Activated naive CD8-positive, alpha-beta T cell treated with anti-CD3 and anti-CD28 coated beads for 36 hours (primary cell): ENCODE measurements around the gene RMRP. TPM values are rescaled to one million over a fixed set of nuclear protein-coding genes. Genes with fewer than 3 reads are reported as not detected.

ENCODE experiments used
- total RNA-seq, 2 experiments: library from RNA; stranded (reverse); gene quantifications; one replicate each; pipeline ENCODE4 v1.2.3, GENCODE V29; 2021

RMRP gene
- total RNA-seq, 2 experiments from 2014 or later: 8,498 to 10,099 TPM

Other genes starting within 250 kb of the RMRP start
- gene RUSC2, start 167.9 kb downstream of the RMRP start, total RNA-seq: 1 to 10 TPM; 2.2 to 2.4 TPM
- gene TESK1, start 52.8 kb downstream of the RMRP start, total RNA-seq: 10 to 100 TPM; 24.9 to 26.0 TPM
- gene CD72, start 39.6 kb downstream of the RMRP start, total RNA-seq: 10 to 100 TPM; 11.4 to 11.5 TPM
- gene SIT1, start 7.1 kb downstream of the RMRP start, total RNA-seq: 10 to 100 TPM; 67.7 to 69.4 TPM
- 1 to 10 TPM; 8.2 to 9.4 TPM for gene CCDC107, start 273 bp upstream of the RMRP start, total RNA-seq
- gene ARHGEF39, start 7.2 kb upstream of the RMRP start, total RNA-seq: 10 to 100 TPM; 17.2 to 18.7 TPM
- gene CA9, start 15.9 kb upstream of the RMRP start, total RNA-seq: 1 to 10 TPM; 1.5 to 2.7 TPM
- gene TPM2, start 31.9 kb upstream of the RMRP start, total RNA-seq: 1 to 10 TPM; 3.3 to 4.6 TPM
- 100 to 1,000 TPM; 158 to 169 TPM for gene TLN1, start 74.2 kb upstream of the RMRP start, total RNA-seq
- gene CREB3, start 74.6 kb upstream of the RMRP start, total RNA-seq: 10 to 100 TPM; 23.7 to 24.5 TPM
- 10 to 100 TPM; 22.6 to 24.2 TPM for gene GBA2, start 91.2 kb upstream of the RMRP start, total RNA-seq
- 10 to 100 TPM; 12.7 to 13.4 TPM for gene RGP1, start 91.3 kb upstream of the RMRP start, total RNA-seq
- gene MSMP, start 96.3 kb upstream of the RMRP start, total RNA-seq: under 1 TPM in 1 of 2 experiments, not detected in 1; 0.94 TPM
- 1 to 10 TPM; 4.7 to 8.9 TPM for gene NPR2, start 133.6 kb upstream of the RMRP start, total RNA-seq
- 1 to 10 TPM in 1 of 2 experiments, under 1 TPM in 1; 0.68 to 1.0 TPM for gene SPAG8, start 154.2 kb upstream of the RMRP start, total RNA-seq
- 10 to 100 TPM; 65.0 to 70.1 TPM for gene HINT2, start 157.0 kb upstream of the RMRP start, total RNA-seq
- not detected for gene FAM221B, start 170.7 kb upstream of the RMRP start, total RNA-seq
- 1 to 10 TPM; 2.8 to 3.1 TPM for gene TMEM8B, start 171.2 kb upstream of the RMRP start, total RNA-seq
- not detected for gene OR13J1, start 212.4 kb upstream of the RMRP start, total RNA-seq
- not detected for gene HRCT1, start 248.2 kb upstream of the RMRP start, total RNA-seq